Left lobe of liver (tissue), 2 donors: Measurements from ENCODE around the gene LCE2C. TPM values are rescaled to one million over a fixed set of nuclear protein-coding genes. Genes with fewer than 3 reads are reported as not detected.
"Not testable (repeated sequence)": the region's sequence is repeated elsewhere in the genome, so short reads cannot be mapped to it uniquely, and the experiment has no call there.

Experiments used
- ATAC-seq: fragments of 200-7000 bp; cut with Tn5 transposase; one replicate; pipeline ENCODE4 v1.9.1; 2020; ENCODE audit warnings: mild to moderate bottlenecking, moderate library complexity
- DNase-seq: peaks from one replicate; pipeline ENCODE4 v3.0.0-alpha.2; 2020; ENCODE audit warnings: low spot score
- total RNA-seq: library from RNA; stranded (reverse); gene quantifications from one replicate; pipeline ENCODE4 v1.2.1, GENCODE V29; 2021
- donor health status: DM: no; HTN: no; CAD: no; lungs with moderate emphysema.
- donor health status: DM: no; HTN: yes; CAD: no.

LCE2C gene, protein sequence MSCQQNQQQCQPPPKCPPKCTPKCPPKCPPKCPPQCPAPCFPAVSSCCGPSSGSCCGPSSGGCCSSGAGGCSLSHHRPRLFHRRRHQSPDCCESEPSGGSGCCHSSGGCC
- not detected for total RNA-seq

DNA sequence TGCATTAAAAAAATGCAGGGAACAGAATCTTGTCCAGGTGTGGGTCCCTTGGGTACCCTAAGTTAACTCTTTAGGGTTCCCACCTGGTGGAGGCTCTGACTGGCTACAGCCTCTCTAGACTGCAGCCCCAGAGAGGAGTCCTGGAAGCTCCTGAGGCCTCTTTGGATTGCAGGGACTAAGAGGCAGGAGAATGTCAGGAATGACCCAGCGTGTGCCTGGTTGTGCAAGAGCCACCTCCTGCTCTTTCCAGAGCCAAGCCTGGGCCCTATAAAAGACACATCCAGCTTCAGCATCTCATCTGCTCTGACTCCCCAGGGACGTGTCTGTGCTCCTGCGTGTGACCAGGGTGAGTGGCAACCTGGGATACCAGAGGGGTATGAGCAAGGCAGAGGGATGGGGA is at the start of gene LCE2C:
Gene LCE2C (plus strand): TSS at position 297 of the 400 bp plus-strand sequence. CDS start 737 bp downstream, outside the sequence.
- not testable (repeated sequence) for DNase-seq, ATAC-seq

DNA sequence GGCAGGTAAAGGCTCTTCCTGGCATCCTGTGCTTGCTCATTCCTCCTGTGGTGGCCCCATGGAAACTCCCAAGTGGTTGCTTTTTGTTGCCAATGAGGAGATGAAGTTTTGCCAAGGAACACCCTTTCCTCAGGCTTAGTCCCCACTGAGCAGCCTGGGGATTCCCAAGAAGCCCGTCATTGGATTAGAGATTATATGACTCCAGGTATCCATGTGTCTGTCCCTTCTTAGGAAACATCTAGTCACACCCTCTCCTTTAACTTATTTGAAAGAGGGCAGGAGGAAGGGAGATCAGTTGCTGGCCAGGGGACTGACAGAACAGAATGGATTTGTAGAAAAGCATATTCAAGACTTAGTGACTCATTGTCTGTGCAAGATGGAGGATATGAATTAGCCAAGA is 48.3 kb upstream of the LCE2C start:
- DNase-seq (no peak), ATAC-seq (no peak)

DNA sequence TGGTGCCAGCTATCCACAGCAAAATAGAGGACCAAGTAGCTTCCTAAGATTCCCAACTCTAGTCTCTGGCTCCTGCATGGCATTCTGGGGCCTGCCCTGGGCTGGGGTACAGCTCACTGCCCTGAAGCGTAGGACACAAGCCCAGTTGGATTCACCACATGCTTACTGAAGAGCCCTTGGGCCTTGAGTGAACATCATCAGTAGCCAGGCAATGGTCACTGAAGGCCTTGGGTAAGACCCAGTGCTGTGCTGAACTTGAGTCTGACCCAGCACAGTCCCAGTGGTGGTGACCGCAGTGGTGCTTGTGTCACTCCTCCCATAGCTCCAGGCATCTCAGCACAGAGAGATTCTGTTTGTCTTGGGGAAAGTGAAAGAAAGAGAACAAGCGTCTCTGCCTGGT is 44.5 kb upstream of the LCE2C start:
- DNase-seq (no peak), ATAC-seq (no peak)

DNA sequence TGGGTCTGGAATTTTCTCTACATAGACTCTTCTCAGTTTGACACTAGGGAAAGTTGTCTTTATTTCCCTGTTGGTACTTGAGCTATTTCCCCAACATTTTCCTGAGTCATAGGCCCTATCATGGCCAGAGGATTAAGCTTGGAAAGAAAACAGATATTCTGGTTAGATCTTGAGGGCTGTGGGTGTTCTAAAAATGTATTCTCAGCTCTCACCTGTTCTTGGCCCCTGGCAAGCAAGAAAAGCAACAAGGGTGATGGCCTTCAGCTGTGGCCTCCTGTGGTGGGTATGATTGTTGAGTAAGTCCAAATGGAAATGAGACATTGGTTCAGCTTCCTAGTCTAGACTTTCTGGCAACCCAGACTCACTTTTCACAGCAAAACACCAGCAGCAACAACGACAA is 34.7 kb upstream of the LCE2C start:
- DNase-seq (no peak), ATAC-seq (no peak)

DNA sequence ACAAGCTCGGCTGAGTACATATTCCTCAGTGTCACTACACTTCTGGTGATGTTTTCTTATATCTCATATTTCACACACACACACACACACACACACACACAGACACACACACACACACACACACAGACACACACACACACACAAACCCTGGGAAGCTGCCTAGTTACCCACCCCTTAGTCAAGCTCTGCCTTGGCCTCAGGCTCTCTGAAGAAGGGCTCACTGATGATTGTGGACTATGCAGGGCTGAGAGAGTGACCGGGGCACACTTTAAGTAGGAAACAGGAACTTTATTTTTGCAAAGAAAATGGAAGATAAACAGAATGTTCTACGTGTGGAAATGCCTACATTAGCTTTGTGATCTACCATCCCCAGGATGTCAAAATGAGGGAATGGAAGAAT is 31.1 kb upstream of the LCE2C start:
- ATAC-seq: no peak
- no peak for DNase-seq

DNA sequence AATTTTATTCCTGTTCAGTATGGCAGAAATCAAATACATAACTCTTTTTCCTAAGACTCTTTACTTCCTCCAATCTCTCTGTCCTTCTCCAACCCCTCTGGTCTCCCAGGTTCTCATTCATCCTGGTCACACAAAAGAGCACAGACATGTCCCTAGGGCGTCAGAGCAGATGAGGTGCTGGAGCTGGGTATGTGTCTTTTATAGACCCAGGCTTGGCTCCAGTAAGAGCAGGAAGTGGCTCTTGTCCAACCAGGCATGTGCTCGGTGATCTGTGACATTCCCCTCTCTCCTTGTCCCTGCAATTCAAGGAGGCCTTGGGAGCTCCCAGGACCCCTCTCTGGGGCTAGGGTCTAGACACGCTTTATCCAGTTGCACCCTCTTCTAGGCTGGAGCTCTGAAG is 29.9 kb upstream of the LCE2C start:
- ATAC-seq (no peak), DNase-seq (no peak)

DNA sequence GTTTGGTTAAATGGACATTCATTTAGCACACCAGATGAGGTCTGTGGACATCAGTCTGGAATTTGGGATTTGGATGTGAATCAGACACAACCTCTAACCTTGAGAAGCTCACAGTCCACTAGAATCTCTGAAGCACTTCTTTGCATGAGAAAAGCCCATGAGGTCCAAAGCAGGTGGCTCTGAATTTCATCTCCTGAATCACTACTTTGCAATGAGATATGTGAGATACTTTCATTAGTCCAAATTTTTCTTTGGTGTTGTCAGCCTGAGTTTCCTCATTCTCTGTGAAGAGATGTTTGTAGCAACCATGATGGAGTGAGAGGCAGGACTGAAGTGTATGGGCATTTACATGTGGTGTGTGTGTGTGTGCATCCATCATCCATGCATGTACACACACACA is 28.4 kb upstream of the LCE2C start:
- DNase-seq: no peak
- no peak for ATAC-seq

DNA sequence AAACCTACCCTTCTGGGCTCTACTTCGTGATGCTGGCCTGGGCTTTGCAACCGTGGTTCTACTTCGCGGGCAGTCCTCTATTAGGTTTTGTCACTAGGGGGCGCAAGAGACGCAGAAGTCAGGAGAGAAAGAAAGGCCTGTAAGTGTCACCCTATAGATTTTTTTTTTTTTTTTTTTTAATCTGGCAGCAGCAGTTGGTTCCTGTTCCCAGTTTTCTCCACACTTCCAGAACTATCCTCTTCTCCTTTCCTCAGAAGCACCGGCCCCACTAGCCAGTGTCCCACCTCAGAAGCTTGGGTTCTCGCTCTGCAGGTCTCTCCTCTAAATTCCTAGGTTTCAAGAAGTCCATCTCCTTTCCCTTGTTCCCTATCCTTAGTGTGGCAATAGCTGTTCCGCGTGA is 21.0 kb upstream of the LCE2C start:
- peak; percentile 77 for ATAC-seq
- DNase-seq: peak; percentile 52

DNA sequence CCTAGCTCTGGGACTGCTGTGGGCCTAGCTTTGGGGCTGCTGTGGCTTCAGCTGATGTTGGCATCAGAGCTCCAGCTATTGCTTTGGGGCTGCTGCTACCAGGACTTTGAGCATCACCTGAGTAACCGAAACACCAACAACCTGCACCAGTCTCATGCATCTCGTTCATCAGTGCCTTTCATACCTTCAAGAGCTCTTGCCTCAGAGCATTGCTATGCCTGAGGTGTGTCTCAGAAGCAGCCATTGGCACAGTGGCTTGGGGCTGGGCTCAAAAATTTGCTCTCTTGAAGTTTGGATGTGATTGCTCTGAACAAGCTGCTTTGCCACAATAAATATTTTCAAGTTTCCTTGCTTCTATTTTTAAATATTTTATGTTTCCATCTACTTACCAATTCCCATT is 18.6 kb upstream of the LCE2C start:
- no peak for ATAC-seq
- DNase-seq: no peak

DNA sequence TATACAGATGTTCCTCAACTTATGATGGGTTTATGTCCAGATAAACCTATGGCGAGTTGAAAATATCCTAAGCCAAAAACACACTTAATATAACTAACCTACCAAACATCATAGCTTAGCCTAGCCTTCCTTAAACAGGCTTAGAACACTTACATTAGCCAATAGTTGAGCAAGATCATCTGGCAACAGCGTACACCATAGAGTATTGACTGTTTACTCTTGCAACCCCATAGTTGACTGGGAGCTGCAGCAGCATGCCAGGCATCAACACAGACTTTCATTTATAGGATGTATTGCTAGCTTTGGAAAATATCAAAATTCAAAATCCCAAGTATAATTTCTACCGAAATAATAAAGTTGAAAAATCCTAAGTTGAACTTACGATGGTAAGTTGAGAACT is 17.4 kb upstream of the LCE2C start:
- peak; percentile 76 for ATAC-seq

DNA sequence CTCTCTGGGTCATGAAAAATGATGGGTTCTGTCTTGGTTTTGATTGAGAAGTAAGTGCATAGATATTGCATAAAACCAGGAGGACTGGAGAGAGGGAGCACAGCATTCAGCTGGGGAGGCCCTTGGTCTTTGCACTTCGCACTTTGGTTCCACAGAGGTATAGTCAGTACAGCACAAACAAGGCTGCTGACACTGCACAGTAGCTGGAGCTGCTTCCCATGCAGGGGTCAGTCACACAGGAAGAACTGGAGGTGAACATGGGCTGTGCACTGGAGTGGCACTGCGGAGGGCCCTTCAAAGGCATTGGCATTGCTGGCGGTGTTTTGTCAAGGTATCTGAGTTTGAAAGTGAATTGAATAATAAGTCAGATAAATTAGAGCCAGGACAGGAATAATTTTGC is 16.4 kb upstream of the LCE2C start:
- ATAC-seq (peak; percentile 90), DNase-seq (peak; percentile 78)

More for the DNA sequence above, 17.4 kb upstream of the LCE2C start:
- no peak for DNase-seq

DNA sequence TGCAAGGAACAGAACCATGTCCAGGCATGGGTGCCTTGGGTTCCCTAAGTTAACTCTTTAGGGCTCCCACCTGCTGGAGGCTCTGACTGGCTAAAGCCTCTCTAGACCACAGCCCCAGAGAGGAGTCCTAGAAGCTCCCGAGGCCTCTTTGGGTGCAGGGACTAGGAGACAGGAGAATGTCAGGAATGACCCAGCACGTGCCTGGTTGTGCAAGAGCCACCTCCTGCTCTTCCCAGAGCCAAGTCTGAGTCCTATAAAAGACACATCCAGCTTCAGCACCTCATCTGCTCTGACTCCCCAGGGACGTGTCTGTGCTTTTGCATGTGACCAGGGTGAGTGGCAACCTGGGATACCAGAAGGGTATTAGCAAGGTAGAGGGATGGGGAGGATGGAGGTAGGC is 12.0 kb upstream of the LCE2C start, which contains the start of gene LCE2D:
Gene LCE2D (plus strand): TSS at position 283 of the 400 bp plus-strand sequence. CDS start 726 bp downstream, outside the sequence.
- ATAC-seq (no peak), DNase-seq (no peak)

DNA sequence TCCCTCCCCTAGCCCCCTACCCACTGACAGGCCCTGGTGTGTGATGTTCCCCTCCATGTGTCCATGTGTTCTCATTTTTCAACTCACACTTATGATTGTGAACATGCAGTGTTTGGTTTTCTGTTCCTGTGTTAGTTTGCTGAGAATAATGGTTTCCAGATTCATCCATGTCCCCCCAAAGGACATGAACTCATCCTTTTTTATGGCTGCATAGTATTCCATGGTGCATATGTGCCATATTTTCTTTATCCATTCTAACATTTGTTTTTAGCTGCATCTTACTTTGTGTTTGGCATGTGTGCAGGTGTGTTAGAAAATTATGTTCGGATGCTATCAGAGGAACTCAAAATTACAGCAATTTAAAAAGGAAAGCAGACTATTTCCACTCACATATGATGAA is 8.9 kb upstream of the LCE2C start:
- ATAC-seq: not testable (repeated sequence)

DNA sequence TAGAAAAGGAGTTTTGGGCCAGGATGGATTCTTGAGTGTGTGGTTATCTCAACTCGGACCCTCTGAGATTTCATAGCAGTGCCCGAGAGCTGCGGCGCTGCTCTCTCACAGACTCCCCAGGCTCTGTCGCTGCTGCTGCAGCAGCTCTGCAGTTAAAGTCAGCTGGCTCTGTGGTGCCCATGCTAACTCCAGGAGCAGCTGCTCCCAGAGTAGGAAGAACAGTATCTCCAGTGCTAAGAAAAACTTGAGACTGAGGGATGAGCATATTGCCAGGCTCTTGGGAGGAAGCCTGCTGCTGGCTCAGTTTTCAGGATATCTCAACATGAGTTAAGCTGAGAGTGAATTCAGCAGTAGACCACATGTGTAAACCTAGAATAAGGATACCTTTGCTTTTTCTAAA is 7.4 kb upstream of the LCE2C start:
- no peak for DNase-seq

More for the DNA sequence above, 8.9 kb upstream of the LCE2C start:
- not testable (repeated sequence) for DNase-seq

DNA sequence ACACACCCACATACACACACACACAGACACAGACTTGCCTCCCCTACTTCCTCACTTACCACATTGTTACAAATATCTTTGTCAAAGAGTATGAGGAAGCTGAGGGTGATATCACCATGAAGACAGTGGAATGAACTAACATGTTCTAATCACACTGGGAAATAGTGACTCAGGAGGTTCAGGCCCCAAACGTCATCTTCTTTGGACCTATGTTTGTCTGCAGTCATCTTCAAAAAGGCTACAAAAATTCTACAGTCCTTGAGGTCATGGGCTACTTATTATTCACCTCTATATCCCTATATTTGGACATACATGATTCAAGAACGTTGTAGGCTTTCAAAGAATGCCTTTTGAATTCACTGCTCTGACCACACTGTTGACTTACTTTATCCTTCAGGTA is 2.1 kb upstream of the LCE2C start:
- DNase-seq (no peak), ATAC-seq (no peak)

More for the DNA sequence above, 7.4 kb upstream of the LCE2C start:
- ATAC-seq: no peak

DNA sequence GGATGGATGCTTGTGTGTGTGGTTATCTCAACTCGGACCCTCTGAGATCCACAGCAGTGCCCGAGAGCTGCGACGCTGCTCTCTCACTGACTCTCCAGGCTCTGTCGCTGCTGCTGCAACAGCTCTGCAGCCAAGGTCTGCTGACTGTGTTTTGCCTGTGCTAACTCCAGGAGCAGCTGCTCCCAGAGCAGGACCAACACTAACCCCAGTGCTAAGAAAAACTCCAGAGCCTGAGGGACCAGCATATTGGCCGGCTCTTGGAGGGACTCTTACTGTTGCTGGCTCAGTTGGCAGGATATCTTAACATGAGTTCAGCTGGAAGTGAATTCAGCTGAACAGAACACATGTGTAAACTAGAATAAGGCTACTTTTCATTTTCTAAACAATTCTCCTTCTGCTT is 4.4 kb downstream of the LCE2C start:
- ATAC-seq: no peak
- DNase-seq: no peak

DNA sequence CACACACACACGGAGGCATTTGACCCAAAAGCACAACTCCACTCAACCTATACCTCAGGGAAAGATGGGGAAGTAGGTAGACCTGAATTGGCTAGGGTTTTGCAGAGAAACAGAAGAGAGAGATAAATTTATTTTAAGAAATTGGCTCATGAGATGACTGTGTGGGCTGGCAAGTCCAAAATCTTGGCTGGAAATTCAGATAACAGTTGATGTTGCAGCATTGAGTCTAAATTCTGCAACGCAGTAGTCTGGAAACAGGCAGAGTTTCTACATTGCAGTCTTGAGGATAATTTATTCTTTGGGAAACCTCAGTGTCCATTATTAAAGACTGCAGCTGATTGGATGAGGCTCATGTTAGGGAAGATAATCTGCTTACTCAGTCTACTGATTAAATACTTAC is 6.5 kb downstream of the LCE2C start:
- ATAC-seq: no peak
- no peak for DNase-seq

DNA sequence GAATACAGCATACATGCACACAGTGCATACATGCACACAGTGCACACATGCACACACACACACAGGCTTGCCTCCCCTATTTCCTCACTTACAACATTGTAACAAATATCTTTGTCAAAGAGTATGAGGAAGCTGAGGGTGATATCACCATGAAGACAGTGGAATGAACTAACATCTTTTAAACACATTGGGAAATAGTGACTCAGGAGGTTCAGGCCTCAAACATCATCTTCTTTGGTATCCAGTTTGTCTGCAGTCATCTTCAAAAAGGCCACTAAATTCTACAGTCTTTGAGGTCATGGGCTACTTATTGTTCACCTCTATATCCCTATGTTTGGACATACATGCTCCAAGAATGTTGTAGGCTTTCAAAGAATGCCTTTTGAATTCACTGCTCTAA is 8.8 kb downstream of the LCE2C start:
- DNase-seq (no peak), ATAC-seq (no peak)

DNA sequence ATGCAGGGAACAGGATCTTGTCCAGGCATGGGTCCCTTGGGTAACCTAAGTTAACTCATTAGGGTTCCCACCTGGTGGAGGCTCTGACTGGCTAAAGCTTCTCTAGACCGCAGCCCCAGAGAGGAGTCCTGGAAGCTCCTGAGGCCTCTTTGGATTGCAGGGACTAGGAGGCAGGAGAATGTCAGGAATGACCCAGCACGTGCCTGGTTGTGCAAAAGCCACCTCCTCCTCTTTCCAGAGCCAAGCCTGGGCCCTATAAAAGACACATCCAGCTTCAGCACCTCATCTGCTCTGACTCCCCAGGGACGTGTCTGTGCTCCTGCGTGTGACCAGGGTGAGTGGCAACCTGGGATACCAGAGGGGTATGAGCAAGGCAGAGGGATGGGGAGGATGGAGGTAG is 10.7 kb downstream of the LCE2C start, which contains the start of gene LCE2B:
Gene LCE2B (plus strand): TSS at position 301 of the 400 bp plus-strand sequence. CDS start 721 bp downstream, outside the sequence.
- not testable (repeated sequence) for DNase-seq, ATAC-seq

DNA sequence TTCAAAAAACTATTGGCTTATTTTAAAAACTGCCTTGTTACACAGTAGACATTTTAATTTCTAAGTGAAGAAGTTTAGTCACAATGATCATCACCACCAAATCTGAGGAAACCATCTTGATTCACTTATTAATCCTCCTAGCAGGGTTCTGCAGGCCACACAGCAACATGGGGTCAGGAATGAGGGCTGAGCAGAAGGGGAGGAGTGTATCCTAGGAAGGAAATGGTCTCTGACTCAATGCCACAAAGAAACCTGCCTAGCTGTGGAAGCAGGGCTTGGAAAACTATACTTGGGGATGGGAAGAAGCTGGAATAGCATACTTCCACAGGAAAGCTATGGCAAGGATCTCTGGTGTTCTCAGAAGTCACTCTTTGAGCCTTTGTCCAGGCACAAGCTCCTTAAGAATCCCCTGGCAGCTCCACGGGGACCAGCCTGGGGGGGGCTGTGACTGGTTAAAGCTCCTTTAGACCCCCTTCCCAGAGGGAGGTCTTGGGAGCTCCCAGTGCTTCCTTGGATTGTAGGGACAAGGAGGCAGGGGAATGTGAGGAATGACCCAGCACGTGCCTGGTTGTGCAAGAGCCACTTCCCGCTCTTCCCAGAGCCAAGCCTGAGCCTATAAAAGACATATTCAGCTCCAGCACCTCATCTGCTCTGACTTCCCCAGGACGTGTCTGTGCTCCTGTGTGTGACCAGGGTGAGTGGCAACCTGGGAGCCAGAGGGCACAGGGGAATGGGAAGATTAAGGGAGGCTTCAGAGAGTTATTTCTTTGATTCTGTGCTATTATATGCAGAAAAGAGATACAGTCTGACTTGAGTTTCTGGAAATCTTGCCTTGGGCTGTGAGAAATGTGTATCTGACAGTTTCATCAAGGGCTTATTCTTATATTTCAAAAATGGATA is 22.9 kb downstream of the LCE2C start, which contains the start of gene LCE2A:
Gene LCE2A (plus strand): TSS at position 645 of the 900 bp plus-strand sequence. CDS start 557 bp downstream, outside the sequence.
- ATAC-seq (no peak), DNase-seq (no peak)

DNA sequence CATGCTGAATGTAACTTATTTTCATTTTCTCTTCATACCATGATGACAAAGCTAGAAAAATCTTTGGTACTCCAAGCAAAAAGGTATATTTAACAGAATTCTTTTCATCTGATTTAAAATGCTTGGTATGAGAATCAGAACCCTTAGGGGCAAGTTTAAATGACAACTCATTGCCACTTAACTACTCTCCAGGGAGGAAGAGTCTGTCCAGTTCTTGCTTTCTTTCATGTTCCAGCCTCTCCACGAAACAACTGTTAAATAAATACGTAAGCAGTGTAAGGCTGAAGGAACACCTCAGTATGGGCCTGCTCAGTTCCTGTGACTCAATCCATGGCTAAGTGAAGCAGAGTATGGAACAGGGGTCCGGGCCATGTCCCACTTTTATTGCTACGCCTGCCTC is 24.7 kb downstream of the LCE2C start:
- ATAC-seq: no peak

DNA sequence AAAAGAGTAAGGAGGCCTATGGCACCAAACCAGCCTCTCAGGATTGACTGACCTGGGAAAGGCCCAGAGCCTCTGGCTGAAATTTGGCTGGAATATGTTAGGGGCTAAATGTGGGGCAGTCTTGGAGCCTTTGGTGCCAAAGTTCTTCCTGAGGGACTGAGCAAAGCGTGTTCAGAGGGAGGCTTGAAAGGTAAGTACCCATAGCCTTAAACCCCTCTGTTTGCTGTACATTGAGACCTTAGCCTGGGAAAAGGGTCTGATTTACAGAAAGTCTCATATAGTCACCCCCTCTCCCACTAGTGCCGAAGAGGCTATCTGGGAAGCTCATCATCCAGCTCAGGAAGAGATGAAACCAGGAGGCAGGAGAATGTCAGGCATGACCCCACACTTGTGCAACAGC is 32.8 kb downstream of the LCE2C start, which contains the start of gene LCE4A:
Gene LCE4A (plus strand): TSS at position 301 of the 400 bp plus-strand sequence. CDS start 916 bp downstream, outside the sequence.
- no peak for DNase-seq
- ATAC-seq: no peak

More for the DNA sequence above, 24.7 kb downstream of the LCE2C start:
- DNase-seq: no peak
